SK-N-SH (cell line): ENCODE data around the gene ARHGEF25. TPM values are rescaled to one million over a fixed set of nuclear protein-coding genes. Genes with fewer than 3 reads are reported as not detected.

Experiments used
- CTCF ChIA-PET: fragments of 300-600, 350-600 bp; formaldehyde crosslinking; extraction: SDS; loops from one replicate; lab custom pipeline; 2021; lab: Yijun Ruan, JAX
- POLR2A ChIA-PET: fragments of 350-600 bp; sonication (Branson Sonifier 250); formaldehyde crosslinking; extraction: SDS; loops from one replicate; lab custom pipeline; 2020; ENCODE audit warnings: antibody characterized with exemption, inconsistent platforms; lab: Yijun Ruan, JAX
- DNase-seq: peaks from one replicate; pipeline ENCODE4 v3.0.0; 2012
- H2AFZ ChIP-seq: fragments of 200-600 bp; sonication (generic); 2 replicates; pipeline ENCODE4 v1.8.1; 2016; ENCODE audit warnings: antibody characterized with exemption, mild to moderate bottlenecking, low read depth
- H3F3A ChIP-seq: fragments of 200-600 bp; sonication (generic); replicated peaks from 2 replicates; pipeline ENCODE3; 2016; ENCODE audit warnings: antibody characterized with exemption, mild to moderate bottlenecking; ENCODE audit not compliant: insufficient read depth
- H3K27ac ChIP-seq, 2 experiments: fragments of 200-500 bp in 1 of 2; fragments of 200-600 bp in 1 of 2; sonication (Bioruptor generic) in 1 of 2; sonication (generic), shearing (Covaris generic) in 1 of 2; 2 replicates each; pipeline versions ENCODE4 v1.5.1 to v1.6.1; 2014 to 2016; ENCODE audit warnings: low read depth in 2 of 2, inconsistent platforms in 1 of 2, low read length in 1 of 2, mild to moderate bottlenecking in 1 of 2, mixed read lengths in 1 of 2
- H3K27me3 ChIP-seq: fragments of 200-600 bp; sonication (generic), shearing (Covaris generic); 2 replicates; pipeline ENCODE4 v1.6.1; 2016; ENCODE audit warnings: mixed run types; ENCODE audit not compliant: insufficient read depth
- H3K36me3 ChIP-seq, 2 experiments: fragments of 200-500 bp in 1 of 2; fragments of 200-600 bp in 1 of 2; sonication (Bioruptor generic) in 1 of 2; sonication (generic) in 1 of 2; replicated peaks in 1 of 2; 2 replicates each; pipeline versions ENCODE3 to v1.5.1; 2014 to 2016; ENCODE audit warnings: low read length in 1 of 2, mild to moderate bottlenecking in 1 of 2; ENCODE audit not compliant: insufficient read depth in 2 of 2, control insufficient read depth in 1 of 2
- H3K4me1 ChIP-seq, 2 experiments: fragments of 200-500 bp in 1 of 2; fragments of 200-600 bp in 1 of 2; sonication (Bioruptor generic) in 1 of 2; sonication (generic), shearing (Covaris generic) in 1 of 2; 2 replicates each; pipeline versions ENCODE4 v1.5.1 to v1.6.1; 2014 to 2016; ENCODE audit warnings: low read depth in 1 of 2, low read length in 1 of 2, mixed run types in 1 of 2; ENCODE audit not compliant: insufficient read depth in 2 of 2, control insufficient read depth in 1 of 2
- H3K4me2 ChIP-seq: fragments of 200-600 bp; sonication (generic), shearing (Covaris generic); 2 replicates; pipeline ENCODE4 v1.6.1; 2017; ENCODE audit warnings: mixed run types
- H3K4me3 ChIP-seq, 2 experiments: fragments of 200-500 bp in 1 of 2; fragments of 200-600 bp in 1 of 2; sonication (Bioruptor generic) in 1 of 2; sonication (generic), shearing (Covaris generic) in 1 of 2; 2 replicates each; pipeline versions ENCODE4 v1.5.1 to v1.8.1; 2014 to 2016; ENCODE audit warnings: low read depth in 2 of 2, inconsistent platforms in 1 of 2, low read length in 1 of 2, mild to moderate bottlenecking in 1 of 2, mixed read lengths in 1 of 2, moderate library complexity in 1 of 2
- H3K79me2 ChIP-seq: fragments of 200-600 bp; sonication (generic); 2 replicates; pipeline ENCODE4 v1.8.1; 2017; ENCODE audit warnings: mild to moderate bottlenecking; ENCODE audit not compliant: insufficient read depth
- H3K9ac ChIP-seq: fragments of 200-600 bp; sonication (generic); 2 replicates; pipeline ENCODE4 v1.6.1; 2017; ENCODE audit warnings: mixed run types
- H3K9me2 ChIP-seq: fragments of 200-600 bp; sonication (generic); 2 replicates; pipeline ENCODE4 v1.6.1; 2017; ENCODE audit warnings: mixed run types
- H3K9me3 ChIP-seq: fragments of 200-600 bp; sonication (generic); 2 replicates; pipeline ENCODE4 v1.6.1; 2017; ENCODE audit warnings: mixed run types, mild to moderate bottlenecking, moderate library complexity
- H4K20me1 ChIP-seq: fragments of 200-600 bp; sonication (generic); 2 replicates; pipeline ENCODE4 v1.6.1; 2017; ENCODE audit warnings: mild to moderate bottlenecking, mixed run types; ENCODE audit not compliant: insufficient read depth
- EZH2phosphoT487 ChIP-seq: fragments of 200-600 bp; sonication (generic); IDR thresholded peaks from 2 replicates; pipeline ENCODE4 v1.6.1; 2017; ENCODE audit warnings: low read depth, mixed run types, mild to moderate bottlenecking, antibody characterized with exemption, moderate library complexity, borderline replicate concordance
- GATA2 ChIP-seq: sonication (generic); formaldehyde crosslinking; IDR thresholded peaks from 2 replicates; pipeline ENCODE4 v1.5.0; 2020; ENCODE audit warnings: mild to moderate bottlenecking, missing genetic modification reagents
- MAX ChIP-seq: IDR thresholded peaks from 2 replicates; pipeline ENCODE4 v1.4.0; 2012; ENCODE audit warnings: low read depth
- NFIC ChIP-seq: IDR thresholded peaks from 2 replicates; pipeline ENCODE4 v1.4.0; 2012; ENCODE audit warnings: borderline replicate concordance
- NRF1 ChIP-seq: IDR thresholded peaks from 2 replicates; pipeline ENCODE4 v1.6.1; 2012; ENCODE audit warnings: low read depth, mild to moderate bottlenecking, low read length
- PBX3 ChIP-seq: IDR thresholded peaks from 2 replicates; pipeline ENCODE4; 2012
- RAD21 ChIP-seq: IDR thresholded peaks from 2 replicates; pipeline ENCODE4 v1.6.1; 2012; ENCODE audit warnings: mild to moderate bottlenecking, low read length
- REST ChIP-seq: IDR thresholded peaks from 2 replicates; pipeline ENCODE4 v1.6.1; 2012; ENCODE audit warnings: mild to moderate bottlenecking, low read depth, low read length, moderate library complexity
- RFX5 ChIP-seq: IDR thresholded peaks from 2 replicates; pipeline ENCODE4 v1.6.1; 2012; ENCODE audit warnings: mild to moderate bottlenecking, improper control_type of control experiment, low read length
- SMC3 ChIP-seq: IDR thresholded peaks from 2 replicates; pipeline ENCODE4 v1.6.1; 2012; ENCODE audit warnings: low read depth, low read length, improper control_type of control experiment
- TAF1 ChIP-seq: IDR thresholded peaks from 2 replicates; pipeline ENCODE4 v1.6.1; 2012; ENCODE audit warnings: low read depth, mild to moderate bottlenecking, low read length, moderate library complexity, borderline replicate concordance
- TEAD4 ChIP-seq: IDR thresholded peaks from 2 replicates; pipeline ENCODE4 v1.4.0; 2012; ENCODE audit warnings: mild to moderate bottlenecking, borderline replicate concordance; ENCODE audit not compliant: insufficient read depth
- WGBS: methylation state at CpG from one replicate; pipeline ENCODE4 v1.1.6; 2017; ENCODE audit warnings: low lambda C conversion rate; 5-methylcytosine and 5-hydroxymethylcytosine counted together
- polyA plus RNA-seq, 3 experiments: library from polyadenylated mRNA; depleted of rRNA; stranded (reverse); fragments of >200 nt; gene quantifications; 2 replicates each; pipeline ENCODE4 v1.2.3, GENCODE V29; 2012

Gene ARHGEF25
- polyA plus RNA-seq, 1 of the 3 experiments (the other 2 are of a cell fraction): 48.1 TPM

- H3K79me2 ChIP-seq: no peaks in the 10 kb centered on the region
- no peak for TF ChIP-seq SMC3
- TF ChIP-seq NRF1: no peak
- no peak for TF ChIP-seq MAX
- TF ChIP-seq NFIC: no peak
- no peak for TF ChIP-seq RAD21
- TF ChIP-seq TAF1: no peak
- no peaks in the 10 kb centered on the region for H3K27me3 ChIP-seq
- H3K4me3 ChIP-seq: no peak overlapping the region
- DNase-seq: no peak
- H3K36me3 ChIP-seq: peaks cover 0 to 22% of the 10 kb centered on the region in 2 experiments
- no peak overlapping the region for H3K9ac ChIP-seq
- H3K27ac ChIP-seq: no peak overlapping the region
- no peaks in the 10 kb centered on the region for H3K9me2 ChIP-seq
- POLR2A ChIA-PET: interaction anchor here (0.8 to 1.9 kb wide), 5 partner anchors 11 to 36 kb away, joined by 3 to 6 read pairs (median 3); partner anchors contain the start of gene PIP4K2C
- H3F3A ChIP-seq: peaks cover 4% of the 10 kb centered on the region
- peaks cover 0 to 7% of the 10 kb centered on the region in 2 experiments; a peak in 1 of 4 replicates for H3K4me1 ChIP-seq
- CTCF ChIA-PET: interaction anchor here (1.1 to 11.0 kb wide), 11 partner anchors 9 to 381 kb away, joined by 3 to 298 read pairs (median 5); partner anchors contain the start of genes ARHGEF25, B4GALNT1, DTX3 and PIP4K2C
- no peaks in the 10 kb centered on the region for H4K20me1 ChIP-seq
- no peaks in the 10 kb centered on the region for H3K9me3 ChIP-seq
- H2AFZ ChIP-seq: no peak overlapping the region
- no peak overlapping the region for H3K4me2 ChIP-seq
- WGBS: 94% methylated on average over 17 of the region's 46 CpGs
Observed at GRCh38 chr12:57619434-57620244, 8.4 kb downstream of the ARHGEF25 start.

GRCh38 chr12:57620245-57620935 lies 9.2 kb downstream of the ARHGEF25 start:
- Histone ChIP-seq H3K27me3 (no peaks in the 10 kb centered on the region), H3K27ac (no peak overlapping the region), H3K9ac (no peak overlapping the region), H3K79me2 (no peaks in the 10 kb centered on the region), H2AFZ (no peak overlapping the region), H3F3A (peaks cover 4% of the 10 kb centered on the region), H3K4me3 (no peak overlapping the region), H3K36me3 (peaks cover 0 to 14% of the 10 kb centered on the region in 2 experiments), H3K4me1 (peaks cover 0 to 7% of the 10 kb centered on the region in 2 experiments; a peak in 1 of 4 replicates), H3K4me2 (no peak overlapping the region), H3K9me3 (no peaks in the 10 kb centered on the region), H4K20me1 (no peaks in the 10 kb centered on the region), H3K9me2 (no peaks in the 10 kb centered on the region)
- DNase-seq: no peak
- CTCF ChIA-PET: interaction anchor here (0.6 to 11.0 kb wide), 20 partner anchors 8 to 381 kb away, joined by 3 to 298 read pairs (median 5); partner anchors contain the start of genes ARHGEF25, B4GALNT1, DTX3 and PIP4K2C
- 87% methylated on average over 10 of the region's 13 CpGs for WGBS
- TF ChIP-seq NFIC (no peak), PBX3 (no peak), RFX5 (no peak), TEAD4 (no peak), GATA2 (CRISPR knock-in tag) (no peak), RAD21 (no peak), REST (no peak), EZH2phosphoT487 (no peak)
- POLR2A ChIA-PET: interaction anchor here (0.6 to 1.9 kb wide), 6 partner anchors 8 to 37 kb away, joined by 3 to 6 read pairs (median 4); partner anchors contain the start of gene PIP4K2C
